ENCODE data around the gene EPSTI1. TPM values are rescaled to one million over a fixed set of nuclear protein-coding genes. Genes with fewer than 3 reads are reported as not detected.

Gene EPSTI1
- total RNA-seq, 3 donors from 2014 or later (not counting 1 experiment from before 2014, with no cell fraction given), result 23.4 to 57.4 (median 34.4) TPM

- Mint-ChIP-seq H3K27ac (no peak overlapping the region), H3K36me3 (no peaks in the 10 kb centered on the region), H3K9me3 (no peaks in the 10 kb centered on the region), H3K4me3 (no peak overlapping the region), H3K4me1 (no peaks in the 10 kb centered on the region), H3K27me3 (ENCODE audit: low read depth in 2 of 2) (peaks cover 0 to 6% of the 10 kb centered on the region in 2 donors)
- intact Hi-C loops (cut with micrococcal nuclease), result no loop called here
- Histone ChIP-seq H3K27me3 (ENCODE audit: control insufficient read depth, insufficient read depth, low read length) (no peaks in the 10 kb centered on the region), H3K4me3 (ENCODE audit: low read length) (no peak overlapping the region), H3K36me3 (ENCODE audit: control insufficient read depth, insufficient read depth, low read length) (no peaks in the 10 kb centered on the region), H3K9me3 (ENCODE audit: control insufficient read depth, insufficient read depth, low read length) (no peaks in the 10 kb centered on the region), H3K27ac (ENCODE audit: low read length) (no peak overlapping the region), H3K4me1 (ENCODE audit: control insufficient read depth, insufficient read depth, low read length) (no peaks in the 10 kb centered on the region)
- DNase-seq (no peak), ATAC-seq (no peak)
- WGBS (ENCODE audit: insufficient coverage), result 100% methylated on average over 3 of the region's 3 CpGs
- TF ChIP-seq CTCF (IDR thresholded peaks at IDR 0.05), result no peak
These were observed 13.6 kb upstream of the EPSTI1 start for GRCh38 chr13:43005460-43006236.

GRCh38 chr13:43003729-43004128, 11.7 kb upstream of the EPSTI1 start:
- no peaks in the 10 kb centered on the region for H3K36me3 ChIP-seq (ENCODE audit: control insufficient read depth, insufficient read depth, low read length)
- no peak overlapping the region for H3K4me3 ChIP-seq (ENCODE audit: low read length)
- Mint-ChIP-seq H3K27ac (no peak overlapping the region), H3K4me1 (no peaks in the 10 kb centered on the region), H3K4me3 (no peak overlapping the region), H3K36me3 (no peaks in the 10 kb centered on the region), H3K9me3 (no peaks in the 10 kb centered on the region), H3K27me3 (ENCODE audit: low read depth in 2 of 2) (peaks cover 0 to 6% of the 10 kb centered on the region in 2 donors)
- ATAC-seq (no peak), DNase-seq (no peak)
- H3K4me1 ChIP-seq (ENCODE audit: control insufficient read depth, insufficient read depth, low read length), result no peaks in the 10 kb centered on the region
- TF ChIP-seq CTCF (IDR thresholded peaks at IDR 0.05), result no peak
- H3K27me3 ChIP-seq (ENCODE audit: control insufficient read depth, insufficient read depth, low read length), result no peaks in the 10 kb centered on the region
- H3K9me3 ChIP-seq (ENCODE audit: control insufficient read depth, insufficient read depth, low read length), result no peaks in the 10 kb centered on the region
- intact Hi-C loops (cut with micrococcal nuclease), result no loop called here
- 95% methylated on average over 6 of the region's 6 CpGs for WGBS (ENCODE audit: insufficient coverage)
- H3K27ac ChIP-seq (ENCODE audit: low read length), result no peak overlapping the region

GRCh38 chr13:43003010-43003409, 11.0 kb upstream of the EPSTI1 start:
- H3K9me3 ChIP-seq (ENCODE audit: control insufficient read depth, insufficient read depth, low read length), result no peaks in the 10 kb centered on the region

More at GRCh38 chr13:43003010-43003409, 11.0 kb upstream of the EPSTI1 start:
- Histone ChIP-seq H3K4me3 (ENCODE audit: low read length) (no peak overlapping the region), H3K4me1 (ENCODE audit: control insufficient read depth, insufficient read depth, low read length) (no peaks in the 10 kb centered on the region), H3K36me3 (ENCODE audit: control insufficient read depth, insufficient read depth, low read length) (no peaks in the 10 kb centered on the region), H3K27me3 (ENCODE audit: control insufficient read depth, insufficient read depth, low read length) (no peaks in the 10 kb centered on the region), H3K27ac (ENCODE audit: low read length) (no peak overlapping the region)
- peaks cover 0 to 6% of the 10 kb centered on the region in 2 donors for H3K27me3 Mint-ChIP-seq (ENCODE audit: low read depth in 2 of 2)
- no peak for TF ChIP-seq CTCF (IDR thresholded peaks at IDR 0.05)
- no peak for DNase-seq
- no peak for ATAC-seq
- H3K27ac Mint-ChIP-seq, result no peak overlapping the region
- no peaks in the 10 kb centered on the region for H3K36me3 Mint-ChIP-seq
- H3K4me1 Mint-ChIP-seq, result no peaks in the 10 kb centered on the region
- intact Hi-C loops (cut with micrococcal nuclease), result no loop called here
- WGBS (ENCODE audit: insufficient coverage), result 97% methylated on average over 2 of the region's 2 CpGs
- no peaks in the 10 kb centered on the region for H3K9me3 Mint-ChIP-seq
- no peak overlapping the region for H3K4me3 Mint-ChIP-seq

Measured in natural killer cell (primary cell).